Glutamatergic neuron (in vitro differentiated cells): ENCODE results near the gene DDX59. TPM values are rescaled to one million over a fixed set of nuclear protein-coding genes. Genes with fewer than 3 reads are reported as not detected.

Source experiments
- DNase-seq: peaks from one replicate; pipeline ENCODE4 v3.0.0; 2022
- H3K27ac Mint-ChIP-seq: one replicate; pipeline ENCODE4 v1.8.0; 2020; ENCODE audit warnings: mild to moderate bottlenecking, mixed read lengths, inconsistent platforms; ENCODE audit not compliant: unreplicated experiment
- H3K27me3 Mint-ChIP-seq: one replicate; pipeline ENCODE4 v1.8.0; 2020; ENCODE audit warnings: mild to moderate bottlenecking, moderate library complexity, mixed read lengths, inconsistent platforms; ENCODE audit not compliant: unreplicated experiment
- H3K36me3 Mint-ChIP-seq: one replicate; pipeline ENCODE4 v1.8.0; 2020; ENCODE audit warnings: mild to moderate bottlenecking, mixed read lengths, inconsistent platforms; ENCODE audit not compliant: unreplicated experiment
- H3K4me1 Mint-ChIP-seq: one replicate; pipeline ENCODE4 v1.8.0; 2020; ENCODE audit warnings: mild to moderate bottlenecking, low read depth, mixed read lengths, inconsistent platforms; ENCODE audit not compliant: unreplicated experiment
- H3K4me3 Mint-ChIP-seq: one replicate; pipeline ENCODE4 v1.8.0; 2020; ENCODE audit warnings: mild to moderate bottlenecking, mixed read lengths, inconsistent platforms; ENCODE audit not compliant: unreplicated experiment
- H3K9me3 Mint-ChIP-seq: one replicate; pipeline ENCODE4 v1.8.0; 2020; ENCODE audit warnings: mild to moderate bottlenecking, moderate library complexity, mixed read lengths, inconsistent platforms; ENCODE audit not compliant: unreplicated experiment
- total RNA-seq: library from RNA; stranded (reverse); fragmentation: NEBNext Ultra II Directional; extraction: Animal tissue kit (Norgen Biotek cat#: 25700); gene quantifications from one replicate; pipeline ENCODE4 v1.2.1, GENCODE V29; 2021; ENCODE audit not compliant: unreplicated experiment
- TF ChIP-seq, protein P1 (sequence below): fragments of 200-600 bp; sonication (generic); IDR thresholded peaks from one replicate; pipeline ENCODE4 v1.5.0; 2021; ENCODE audit not compliant: partially characterized antibody, unreplicated experiment

DDX59 gene
- total RNA-seq, 1 donor from 2014 or later, result 10.6 TPM

GRCh38 chr1:200694738-200695137 lies 25.0 kb upstream of the DDX59 start:
- Mint-ChIP-seq H3K4me3 (no peak overlapping the region), H3K4me1 (no peaks in the 10 kb centered on the region), H3K27ac (no peak overlapping the region), H3K36me3 (no peaks in the 10 kb centered on the region), H3K27me3 (peaks cover 4% of the 10 kb centered on the region), H3K9me3 (no peaks in the 10 kb centered on the region)
- DNase-seq, result no peak
- TF ChIP-seq, protein P1, sequence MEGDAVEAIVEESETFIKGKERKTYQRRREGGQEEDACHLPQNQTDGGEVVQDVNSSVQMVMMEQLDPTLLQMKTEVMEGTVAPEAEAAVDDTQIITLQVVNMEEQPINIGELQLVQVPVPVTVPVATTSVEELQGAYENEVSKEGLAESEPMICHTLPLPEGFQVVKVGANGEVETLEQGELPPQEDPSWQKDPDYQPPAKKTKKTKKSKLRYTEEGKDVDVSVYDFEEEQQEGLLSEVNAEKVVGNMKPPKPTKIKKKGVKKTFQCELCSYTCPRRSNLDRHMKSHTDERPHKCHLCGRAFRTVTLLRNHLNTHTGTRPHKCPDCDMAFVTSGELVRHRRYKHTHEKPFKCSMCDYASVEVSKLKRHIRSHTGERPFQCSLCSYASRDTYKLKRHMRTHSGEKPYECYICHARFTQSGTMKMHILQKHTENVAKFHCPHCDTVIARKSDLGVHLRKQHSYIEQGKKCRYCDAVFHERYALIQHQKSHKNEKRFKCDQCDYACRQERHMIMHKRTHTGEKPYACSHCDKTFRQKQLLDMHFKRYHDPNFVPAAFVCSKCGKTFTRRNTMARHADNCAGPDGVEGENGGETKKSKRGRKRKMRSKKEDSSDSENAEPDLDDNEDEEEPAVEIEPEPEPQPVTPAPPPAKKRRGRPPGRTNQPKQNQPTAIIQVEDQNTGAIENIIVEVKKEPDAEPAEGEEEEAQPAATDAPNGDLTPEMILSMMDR, result no peak

- H3K27me3 Mint-ChIP-seq, result peaks cover 4% of the 10 kb centered on the region
- H3K27ac Mint-ChIP-seq, result no peak overlapping the region
- no peaks in the 10 kb centered on the region for H3K4me1 Mint-ChIP-seq
- H3K4me3 Mint-ChIP-seq, result no peak overlapping the region
- H3K36me3 Mint-ChIP-seq, result no peaks in the 10 kb centered on the region
- H3K9me3 Mint-ChIP-seq, result no peaks in the 10 kb centered on the region
- TF ChIP-seq, protein P1, result no peak
- no peak for DNase-seq
Measured at GRCh38 chr1:200693327-200693726, 23.6 kb upstream of the DDX59 start.

- TF ChIP-seq, protein P1, result no peak
- Mint-ChIP-seq H3K27me3 (peaks cover 4% of the 10 kb centered on the region), H3K36me3 (no peaks in the 10 kb centered on the region), H3K4me3 (no peak overlapping the region), H3K27ac (no peak overlapping the region), H3K9me3 (no peaks in the 10 kb centered on the region), H3K4me1 (no peaks in the 10 kb centered on the region)
- DNase-seq, result no peak
Measured at GRCh38 chr1:200692316-200692715, 22.6 kb upstream of the DDX59 start.

DNA sequence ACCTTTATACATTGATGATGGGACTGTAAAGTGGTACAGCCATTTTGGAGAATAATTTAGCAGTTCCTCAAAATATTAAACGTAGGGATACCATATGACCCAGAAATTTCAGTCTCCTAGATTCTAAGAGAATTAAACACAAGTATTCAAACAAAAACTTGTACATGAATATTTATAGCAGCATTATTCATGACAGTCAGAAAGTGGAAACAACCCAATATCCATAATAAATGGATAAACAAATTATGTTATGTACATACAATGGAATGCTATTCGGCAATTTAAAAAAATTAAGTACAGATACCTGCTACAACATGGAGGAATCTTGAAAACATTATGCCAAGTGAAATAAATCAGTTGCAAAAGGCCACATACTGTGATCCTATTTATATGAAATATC lies 16.9 kb upstream of the DDX59 start:
- H3K9me3 Mint-ChIP-seq, result no peaks in the 10 kb centered on the region
- H3K4me3 Mint-ChIP-seq, result no peak overlapping the region
- TF ChIP-seq, protein P1, result no peak
- DNase-seq, result no peak
- H3K27ac Mint-ChIP-seq, result no peak overlapping the region
- H3K4me1 Mint-ChIP-seq, result no peaks in the 10 kb centered on the region
- no peaks in the 10 kb centered on the region for H3K36me3 Mint-ChIP-seq
- no peaks in the 10 kb centered on the region for H3K27me3 Mint-ChIP-seq

GRCh38 chr1:200684015-200684414 lies 14.3 kb upstream of the DDX59 start:
- Mint-ChIP-seq H3K4me3 (no peak overlapping the region), H3K4me1 (no peaks in the 10 kb centered on the region), H3K27ac (no peak overlapping the region), H3K36me3 (no peaks in the 10 kb centered on the region), H3K9me3 (no peaks in the 10 kb centered on the region), H3K27me3 (no peaks in the 10 kb centered on the region)
- TF ChIP-seq, protein P1, result no peak
- DNase-seq, result no peak
